ENCODE measurements around the gene PBOV1. TPM values are rescaled to one million over a fixed set of nuclear protein-coding genes. Genes with fewer than 3 reads are reported as not detected.

The PBOV1 gene
- total RNA-seq, 1 experiment from 2014 or later = not detected

GRCh38 chr6:138258197-138258596, 39.9 kb upstream of the PBOV1 start:
- RAD21 ChIA-PET (ENCODE audit: low non-redundant PET in 1 of 2, low total read pairs in 2 of 2, uncharacterized antibody in 2 of 2, unreplicated experiment in 2 of 2) = no interaction called here
- H3K79me2 ChIP-seq (ENCODE audit: insufficient read depth, low read length) = no peaks in the 10 kb centered on the region
- no peaks in the 10 kb centered on the region for H3K9me3 ChIP-seq (ENCODE audit: control insufficient read depth in 1 of 2, insufficient read depth in 1 of 2, low read depth in 1 of 2, low read length in 2 of 2)
- H3K36me3 ChIP-seq (ENCODE audit: control insufficient read depth in 1 of 2, insufficient read depth in 2 of 2, low read length in 2 of 2) = no peaks in the 10 kb centered on the region
- no TSS peak for BruUV-seq (replicated peaks)
- no peak overlapping the region for H2AFZ ChIP-seq (ENCODE audit: low read depth, low read length, poor library complexity, severe bottlenecking)
- TF ChIP-seq CBX3 (IDR thresholded peaks at IDR 0.05; ENCODE audit: low read depth) (no peak), ELF1 (IDR thresholded peaks at IDR 0.05; ENCODE audit: borderline replicate concordance, low read depth) (no peak), JUND (IDR thresholded peaks at IDR 0.05) (no peak), TCF7L2 (IDR thresholded peaks at IDR 0.05; ENCODE audit: borderline replicate concordance, extremely low read depth, insufficient read depth, insufficient read length) (no peak), SRF (IDR thresholded peaks at IDR 0.05; ENCODE audit: low read depth) (no peak), SIN3A (IDR thresholded peaks at IDR 0.05; ENCODE audit: low read depth) (no peak), ZFX (IDR thresholded peaks at IDR 0.05) (no peak), RAD21 (IDR thresholded peaks at IDR 0.05; ENCODE audit: low read depth) (no peak), ZBTB33 (IDR thresholded peaks at IDR 0.05; ENCODE audit: extremely low read depth, insufficient replicate concordance, low read length) (no peak), YY1 (IDR thresholded peaks at IDR 0.05; ENCODE audit: extremely low read depth, insufficient replicate concordance, low read depth, low read length) (no peak)
- TF ChIP-seq, protein P1, sequence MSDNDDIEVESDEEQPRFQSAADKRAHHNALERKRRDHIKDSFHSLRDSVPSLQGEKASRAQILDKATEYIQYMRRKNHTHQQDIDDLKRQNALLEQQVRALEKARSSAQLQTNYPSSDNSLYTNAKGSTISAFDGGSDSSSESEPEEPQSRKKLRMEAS (IDR thresholded peaks at IDR 0.05) = no peak
- TF ChIP-seq, protein P2, sequence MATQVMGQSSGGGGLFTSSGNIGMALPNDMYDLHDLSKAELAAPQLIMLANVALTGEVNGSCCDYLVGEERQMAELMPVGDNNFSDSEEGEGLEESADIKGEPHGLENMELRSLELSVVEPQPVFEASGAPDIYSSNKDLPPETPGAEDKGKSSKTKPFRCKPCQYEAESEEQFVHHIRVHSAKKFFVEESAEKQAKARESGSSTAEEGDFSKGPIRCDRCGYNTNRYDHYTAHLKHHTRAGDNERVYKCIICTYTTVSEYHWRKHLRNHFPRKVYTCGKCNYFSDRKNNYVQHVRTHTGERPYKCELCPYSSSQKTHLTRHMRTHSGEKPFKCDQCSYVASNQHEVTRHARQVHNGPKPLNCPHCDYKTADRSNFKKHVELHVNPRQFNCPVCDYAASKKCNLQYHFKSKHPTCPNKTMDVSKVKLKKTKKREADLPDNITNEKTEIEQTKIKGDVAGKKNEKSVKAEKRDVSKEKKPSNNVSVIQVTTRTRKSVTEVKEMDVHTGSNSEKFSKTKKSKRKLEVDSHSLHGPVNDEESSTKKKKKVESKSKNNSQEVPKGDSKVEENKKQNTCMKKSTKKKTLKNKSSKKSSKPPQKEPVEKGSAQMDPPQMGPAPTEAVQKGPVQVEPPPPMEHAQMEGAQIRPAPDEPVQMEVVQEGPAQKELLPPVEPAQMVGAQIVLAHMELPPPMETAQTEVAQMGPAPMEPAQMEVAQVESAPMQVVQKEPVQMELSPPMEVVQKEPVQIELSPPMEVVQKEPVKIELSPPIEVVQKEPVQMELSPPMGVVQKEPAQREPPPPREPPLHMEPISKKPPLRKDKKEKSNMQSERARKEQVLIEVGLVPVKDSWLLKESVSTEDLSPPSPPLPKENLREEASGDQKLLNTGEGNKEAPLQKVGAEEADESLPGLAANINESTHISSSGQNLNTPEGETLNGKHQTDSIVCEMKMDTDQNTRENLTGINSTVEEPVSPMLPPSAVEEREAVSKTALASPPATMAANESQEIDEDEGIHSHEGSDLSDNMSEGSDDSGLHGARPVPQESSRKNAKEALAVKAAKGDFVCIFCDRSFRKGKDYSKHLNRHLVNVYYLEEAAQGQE (IDR thresholded peaks at IDR 0.05; ENCODE audit: low read depth) = no peak
- ATAC-seq (no peak), DNase-seq (ENCODE audit: low read depth, low spot score) (no peak)
- no peak overlapping the region for H3K9ac ChIP-seq (ENCODE audit: low read length)
- H3K4me2 ChIP-seq (ENCODE audit: low read length) = no peak overlapping the region
- intact Hi-C loops (cut with micrococcal nuclease) = no loop called here
- H3K4me1 ChIP-seq (ENCODE audit: control insufficient read depth in 1 of 2, insufficient read depth in 2 of 2, low read length in 2 of 2) = no peaks in the 10 kb centered on the region
- H4K20me1 ChIP-seq (ENCODE audit: insufficient read depth) = no peaks in the 10 kb centered on the region
- CTCF ChIA-PET = no interaction called here
- H3K27ac ChIP-seq (ENCODE audit: low read depth, low read length) = no peak overlapping the region
- H3K4me3 ChIP-seq (replicated peaks in 1 of 2; ENCODE audit: low read depth in 1 of 2, low read length in 2 of 2) = no peak overlapping the region
- POLR2A ChIA-PET = no interaction called here
- H3K9me2 ChIP-seq (ENCODE audit: insufficient read depth) = no peaks in the 10 kb centered on the region
- no peaks in the 10 kb centered on the region for H3K27me3 ChIP-seq (ENCODE audit: insufficient read depth, low read length)
